Endothelial cell (in vitro differentiated cells): Measurements from ENCODE around the gene SH3GL3. TPM values are rescaled to one million over a fixed set of nuclear protein-coding genes. Genes with fewer than 3 reads are reported as not detected.

Experiments used
- DNase-seq: peaks from one replicate; pipeline ENCODE4 v3.0.0; 2021; ENCODE audit warnings: low spot score
- H3K27ac Mint-ChIP-seq: one replicate; pipeline ENCODE4 v1.8.0; 2021; ENCODE audit warnings: mixed read lengths, inconsistent platforms; ENCODE audit not compliant: unreplicated experiment
- H3K27me3 Mint-ChIP-seq: one replicate; pipeline ENCODE4 v1.8.0; 2021; ENCODE audit warnings: mild to moderate bottlenecking, moderate library complexity, mixed read lengths, inconsistent platforms; ENCODE audit not compliant: unreplicated experiment
- H3K36me3 Mint-ChIP-seq: one replicate; pipeline ENCODE4 v1.8.0; 2021; ENCODE audit warnings: mild to moderate bottlenecking, low read depth, mixed read lengths, inconsistent platforms; ENCODE audit not compliant: unreplicated experiment
- H3K4me1 Mint-ChIP-seq: one replicate; pipeline ENCODE4 v1.8.0; 2021; ENCODE audit warnings: mild to moderate bottlenecking, mixed read lengths, inconsistent platforms; ENCODE audit not compliant: unreplicated experiment
- H3K4me3 Mint-ChIP-seq: one replicate; pipeline ENCODE4 v1.8.0; 2021; ENCODE audit warnings: mild to moderate bottlenecking, mixed read lengths, inconsistent platforms; ENCODE audit not compliant: unreplicated experiment
- H3K9me3 Mint-ChIP-seq: one replicate; pipeline ENCODE4 v1.8.0; 2021; ENCODE audit warnings: mixed read lengths, inconsistent platforms; ENCODE audit not compliant: unreplicated experiment
- CTCF ChIP-seq: fragments of 200-600 bp; sonication (generic); IDR thresholded peaks from one replicate; pipeline ENCODE4 v1.5.0; 2021; ENCODE audit warnings: antibody characterized with exemption; ENCODE audit not compliant: unreplicated experiment
- total RNA-seq: library from RNA; stranded (reverse); fragmentation: NEBNext Ultra II Directional; extraction: Animal tissue kit (Norgen Biotek cat#: 25700); gene quantifications from one replicate; pipeline ENCODE4 v1.2.1, GENCODE V29; 2021; ENCODE audit not compliant: unreplicated experiment

The SH3GL3 gene
- total RNA-seq, 1 donor from 2014 or later = 9.4 TPM

- no peak for DNase-seq
- TF ChIP-seq CTCF = no peak
- Mint-ChIP-seq H3K4me1 (no peaks in the 10 kb centered on the region), H3K27ac (no peak overlapping the region), H3K36me3 (no peaks in the 10 kb centered on the region), H3K4me3 (no peak overlapping the region), H3K27me3 (no peaks in the 10 kb centered on the region), H3K9me3 (no peaks in the 10 kb centered on the region)
Observed at GRCh38 chr15:83504365-83504764, 57.2 kb downstream of the SH3GL3 start.

- Mint-ChIP-seq H3K27me3 (no peaks in the 10 kb centered on the region), H3K4me3 (no peak overlapping the region), H3K36me3 (no peaks in the 10 kb centered on the region), H3K4me1 (peaks cover 6% of the 10 kb centered on the region), H3K9me3 (no peaks in the 10 kb centered on the region), H3K27ac (no peak overlapping the region)
- TF ChIP-seq CTCF = no peak
- no peak for DNase-seq
Observed at GRCh38 chr15:83510001-83510400, 62.9 kb downstream of the SH3GL3 start.

DNA sequence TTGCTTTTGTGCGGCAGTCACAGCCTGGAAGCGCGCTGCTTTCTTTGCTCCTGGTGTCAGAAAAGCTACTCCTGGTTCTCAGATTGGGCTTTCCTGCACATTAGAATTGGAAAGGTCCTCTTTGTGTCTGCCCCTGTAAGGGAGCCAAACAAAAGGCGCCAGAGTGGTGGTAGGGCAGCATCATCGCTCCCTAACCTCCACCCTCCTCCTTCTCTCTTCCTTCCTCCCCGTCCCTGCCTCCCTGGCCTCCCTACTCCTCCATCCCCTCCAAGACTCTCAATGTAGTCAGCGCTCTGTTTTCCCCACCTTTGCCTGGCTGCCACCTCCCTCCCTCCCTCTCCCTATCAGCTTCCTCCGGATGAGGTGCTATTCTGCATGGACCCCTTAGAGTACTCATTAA is 65.3 kb downstream of the SH3GL3 start:
- H3K36me3 Mint-ChIP-seq = no peaks in the 10 kb centered on the region
- TF ChIP-seq CTCF = no peak
- peaks cover 6% of the 10 kb centered on the region for H3K4me1 Mint-ChIP-seq
- no peak for DNase-seq
- H3K27me3 Mint-ChIP-seq = no peaks in the 10 kb centered on the region
- no peak overlapping the region for H3K4me3 Mint-ChIP-seq
- H3K9me3 Mint-ChIP-seq = no peaks in the 10 kb centered on the region
- no peak overlapping the region for H3K27ac Mint-ChIP-seq

DNA sequence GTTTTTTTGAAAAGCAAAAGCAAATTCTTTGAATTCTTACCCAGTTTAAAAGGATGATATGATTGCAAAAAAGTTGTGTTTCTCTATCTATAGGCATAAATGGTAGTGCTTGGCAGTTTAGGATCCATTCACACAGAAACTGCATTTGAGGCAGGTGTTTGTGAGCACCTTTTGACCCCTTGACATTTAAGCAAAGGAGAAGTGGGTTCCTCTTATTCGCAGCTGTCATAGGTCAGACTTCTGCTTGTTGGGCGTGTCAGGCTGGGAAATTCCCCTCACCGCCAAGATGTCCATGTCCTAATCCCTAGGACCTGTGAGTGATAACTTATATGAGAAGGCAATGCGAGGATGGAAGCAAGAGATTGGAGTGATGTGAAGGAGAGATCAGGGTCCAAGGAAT is 67.4 kb downstream of the SH3GL3 start:
- no peak for TF ChIP-seq CTCF
- H3K27me3 Mint-ChIP-seq = no peaks in the 10 kb centered on the region
- H3K27ac Mint-ChIP-seq = no peak overlapping the region
- H3K9me3 Mint-ChIP-seq = no peaks in the 10 kb centered on the region
- no peak overlapping the region for H3K4me3 Mint-ChIP-seq
- peaks cover 6% of the 10 kb centered on the region for H3K4me1 Mint-ChIP-seq
- H3K36me3 Mint-ChIP-seq = no peaks in the 10 kb centered on the region
- no peak for DNase-seq

DNA sequence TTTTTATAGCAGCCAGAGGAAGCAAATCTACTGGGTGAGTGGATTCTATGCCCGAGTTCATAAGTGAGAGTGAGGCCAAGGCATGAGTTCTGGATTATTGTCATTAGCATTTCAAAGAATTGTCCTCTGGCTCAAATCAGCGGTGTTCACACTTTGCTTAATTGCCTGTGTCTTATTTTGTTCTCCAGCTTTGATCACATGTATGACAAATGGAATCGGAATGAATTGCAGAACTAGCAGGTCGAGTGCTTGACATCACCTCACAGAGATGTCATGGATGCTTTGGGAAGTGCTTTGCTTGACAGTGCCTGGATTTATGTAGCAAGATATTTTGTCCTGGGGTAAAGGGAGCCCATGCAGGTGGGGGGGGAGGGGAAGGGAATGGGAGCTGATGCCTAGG is 68.0 kb downstream of the SH3GL3 start:
- H3K4me1 Mint-ChIP-seq = peaks cover 6% of the 10 kb centered on the region
- H3K9me3 Mint-ChIP-seq = no peaks in the 10 kb centered on the region
- H3K27ac Mint-ChIP-seq = no peak overlapping the region
- TF ChIP-seq CTCF = no peak
- no peaks in the 10 kb centered on the region for H3K36me3 Mint-ChIP-seq
- H3K27me3 Mint-ChIP-seq = no peaks in the 10 kb centered on the region
- DNase-seq = no peak
- H3K4me3 Mint-ChIP-seq = no peak overlapping the region
